CD4-positive, alpha-beta T cell treated with Interleukin-17A for 4 hours (primary cell): ENCODE results near the gene TSPO2.

ENCODE experiments used
- DNase-seq: peaks from one replicate; pipeline ENCODE4 v3.0.0-alpha.2; 2020; ENCODE audit warnings: mixed read lengths

The TSPO2 gene

GRCh38 chr6:41078101-41078500, 35.8 kb downstream of the TSPO2 start:
- no peak for DNase-seq

- no peak for DNase-seq
These were observed 36.8 kb downstream of the TSPO2 start for GRCh38 chr6:41079080-41079479.

- DNase-seq: peak; percentile 55
These were observed 38.4 kb downstream of the TSPO2 start for GRCh38 chr6:41080621-41081020.

GRCh38 chr6:41083072-41083471, 40.8 kb downstream of the TSPO2 start:
- DNase-seq: no peak

- DNase-seq: no peak
These were observed 42.9 kb downstream of the TSPO2 start for GRCh38 chr6:41085182-41085581.

- DNase-seq: no peak
These were observed 46.2 kb downstream of the TSPO2 start for GRCh38 chr6:41088451-41088850.

GRCh38 chr6:41090841-41091761, 48.8 kb downstream of the TSPO2 start:
- DNase-seq: no peak

- no peak for DNase-seq
These were observed 50.3 kb downstream of the TSPO2 start for GRCh38 chr6:41092421-41093140.

- no peak for DNase-seq
These were observed 51.5 kb downstream of the TSPO2 start for GRCh38 chr6:41093729-41094128.
